Measurements from ENCODE around the gene TMEM39A.
A peak's percentile ranks its signal among the peaks of the same experiment; 100 is the strongest.

Gene TMEM39A, protein sequence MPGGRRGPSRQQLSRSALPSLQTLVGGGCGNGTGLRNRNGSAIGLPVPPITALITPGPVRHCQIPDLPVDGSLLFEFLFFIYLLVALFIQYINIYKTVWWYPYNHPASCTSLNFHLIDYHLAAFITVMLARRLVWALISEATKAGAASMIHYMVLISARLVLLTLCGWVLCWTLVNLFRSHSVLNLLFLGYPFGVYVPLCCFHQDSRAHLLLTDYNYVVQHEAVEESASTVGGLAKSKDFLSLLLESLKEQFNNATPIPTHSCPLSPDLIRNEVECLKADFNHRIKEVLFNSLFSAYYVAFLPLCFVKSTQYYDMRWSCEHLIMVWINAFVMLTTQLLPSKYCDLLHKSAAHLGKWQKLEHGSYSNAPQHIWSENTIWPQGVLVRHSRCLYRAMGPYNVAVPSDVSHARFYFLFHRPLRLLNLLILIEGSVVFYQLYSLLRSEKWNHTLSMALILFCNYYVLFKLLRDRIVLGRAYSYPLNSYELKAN

DNA sequence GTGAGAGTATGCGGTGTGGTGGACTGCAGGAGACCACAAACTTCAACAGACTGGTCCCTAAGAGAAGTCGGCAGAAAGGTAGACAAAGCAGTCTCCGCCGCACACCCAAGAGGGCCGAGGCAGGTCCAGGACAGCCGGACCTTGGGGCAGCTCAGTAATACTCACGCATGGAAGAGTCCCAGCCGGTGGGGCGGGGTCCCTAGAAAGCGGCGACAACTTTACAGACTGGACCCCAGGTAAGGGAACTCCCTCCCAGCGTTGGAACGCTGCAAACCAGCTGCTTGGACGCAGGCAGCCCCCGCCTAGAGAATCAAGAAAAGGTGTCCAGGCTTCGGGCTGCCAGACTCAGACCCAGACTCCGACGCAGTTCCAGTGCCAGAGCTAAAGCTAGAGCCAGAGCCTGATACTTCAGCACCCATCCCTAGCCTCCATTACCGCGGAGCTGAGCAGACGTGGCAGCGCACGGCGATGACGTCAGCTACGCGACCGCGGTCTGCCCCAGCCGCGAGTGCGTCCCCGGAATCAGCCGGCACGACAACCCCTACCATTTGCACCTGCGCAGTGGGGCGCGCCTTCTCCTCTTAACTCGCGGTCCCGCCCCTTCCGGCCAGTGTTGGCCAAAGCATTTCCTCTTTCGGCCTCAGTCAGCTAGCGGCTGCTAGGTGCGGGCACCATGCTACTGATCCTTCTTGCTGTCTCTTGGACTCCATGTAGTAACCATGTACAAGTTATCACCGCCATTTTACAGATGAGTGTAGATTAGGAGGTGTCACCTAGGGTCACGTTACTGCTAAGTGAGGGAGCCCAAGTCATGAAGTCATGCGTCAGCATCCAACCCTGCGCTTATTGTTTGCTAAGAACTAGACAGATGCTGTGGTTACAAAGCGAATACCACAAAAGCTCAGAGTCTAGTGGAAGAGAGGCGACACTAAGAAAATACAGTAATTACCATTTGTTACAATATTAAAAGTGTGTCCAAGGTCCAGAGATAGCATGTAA is at the start of gene TMEM39A:
Gene TMEM39A (minus strand): TSS at position 445 of the 999 bp plus-strand sequence. CDS start 1,541 bp downstream, outside the sequence.
- DNase-seq: peak; percentile 89

DNA sequence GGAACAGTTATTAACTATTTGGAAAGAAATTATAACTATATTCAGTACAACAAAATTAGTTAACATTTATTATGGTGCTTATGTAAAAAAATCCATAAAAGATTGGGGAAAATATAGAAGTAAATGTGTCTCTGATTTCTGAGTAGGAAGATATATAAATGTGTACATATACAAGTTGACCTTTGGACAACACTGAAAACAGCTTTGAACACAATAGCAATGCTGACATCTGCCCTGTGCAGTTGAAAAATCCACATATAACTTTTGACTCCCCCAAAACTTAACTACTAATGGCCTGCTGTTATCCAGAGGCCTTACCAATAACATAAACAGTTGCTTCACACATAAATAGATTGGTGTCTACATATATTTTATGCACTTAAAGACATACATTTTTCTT is 47.3 kb upstream of the TMEM39A start:
- DNase-seq: no peak

DNA sequence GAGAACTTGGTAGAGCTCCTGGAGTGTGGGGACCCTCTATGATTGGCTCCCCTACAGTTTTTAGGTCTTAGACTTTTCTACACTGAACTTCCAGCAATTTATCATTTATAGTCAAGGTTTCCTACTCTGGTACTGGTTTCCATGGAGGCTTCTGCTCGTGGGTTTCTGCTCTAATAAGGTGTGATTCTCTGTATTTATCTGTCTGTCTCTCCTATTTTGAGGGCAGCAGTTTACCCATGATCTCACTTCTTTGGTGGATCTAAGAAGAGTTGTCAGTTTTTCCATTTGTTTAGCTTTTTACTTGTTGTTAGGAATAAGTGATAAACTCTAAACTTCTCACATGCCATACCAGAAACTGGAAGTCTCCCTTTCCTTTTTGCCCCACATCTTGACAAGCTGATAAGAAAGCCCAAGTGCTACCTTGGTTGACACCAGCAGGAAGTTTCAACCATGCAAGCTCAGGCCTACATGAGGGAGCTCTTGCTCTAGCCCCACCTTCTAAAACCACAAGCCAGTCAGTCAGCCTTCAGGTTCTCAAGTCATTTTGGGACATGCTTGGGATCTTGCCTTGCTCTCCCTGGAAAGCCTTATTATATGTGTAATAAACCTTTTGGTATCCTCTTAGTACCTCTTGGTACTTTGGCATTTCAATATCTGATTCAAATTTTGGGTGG is 44.9 kb upstream of the TMEM39A start:
- no peak for DNase-seq

DNA sequence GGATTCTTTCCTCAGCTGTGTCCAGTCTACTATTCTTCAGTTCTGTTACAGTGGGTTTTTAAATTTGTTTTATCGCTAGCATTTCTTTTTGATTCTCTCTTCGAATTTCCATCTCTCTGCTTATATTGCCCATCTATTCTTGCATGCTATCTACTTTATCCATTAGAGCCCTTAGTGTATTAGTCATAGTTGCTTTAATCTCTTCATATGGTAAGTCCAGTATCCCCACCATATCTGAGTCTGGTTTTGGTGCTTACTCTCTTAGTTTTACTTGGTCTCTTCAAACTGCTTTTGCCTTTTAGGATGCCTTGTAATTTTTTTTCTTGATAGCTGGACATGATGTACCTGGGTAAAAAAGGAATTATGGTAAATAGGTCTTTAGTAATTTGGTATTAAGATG is 44.0 kb upstream of the TMEM39A start:
- DNase-seq: no peak

DNA sequence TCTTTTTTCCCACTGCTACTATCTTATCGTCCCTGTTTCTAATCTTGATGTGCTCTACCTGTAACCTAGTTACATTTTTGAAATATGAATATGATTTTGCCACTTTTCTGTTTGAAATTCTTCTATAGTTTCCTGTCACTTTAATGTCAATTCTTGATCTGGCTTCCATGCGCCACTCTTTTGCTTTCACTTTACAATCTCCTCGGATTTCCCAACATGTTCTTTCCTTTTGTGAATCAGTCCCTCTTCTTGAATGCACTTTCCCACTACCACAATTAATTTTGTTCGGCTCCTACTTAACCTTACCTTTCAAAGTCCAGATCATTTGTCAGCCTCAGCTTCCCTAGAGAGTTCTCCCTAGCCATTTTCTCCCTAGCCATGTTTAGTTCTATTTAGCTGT is 43.2 kb upstream of the TMEM39A start:
- DNase-seq: no peak

DNA sequence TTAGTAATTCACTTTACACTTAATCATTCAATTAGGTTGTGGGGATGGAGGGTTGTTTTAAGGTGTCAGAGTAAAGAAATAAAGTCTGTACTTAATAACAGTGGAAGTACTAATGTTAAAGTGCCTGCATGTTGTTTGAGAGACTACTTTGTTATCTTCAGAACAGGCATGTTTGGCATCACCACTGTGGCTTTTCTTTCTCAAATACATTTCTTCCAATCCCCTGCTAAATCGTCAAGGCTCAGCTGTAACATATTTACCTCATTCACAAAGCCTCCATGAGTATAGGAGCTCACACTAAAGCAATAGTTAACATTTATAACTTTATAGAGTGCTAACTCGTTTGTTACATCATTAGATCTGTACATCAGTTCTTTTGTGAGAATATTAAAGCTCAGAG is 37.5 kb upstream of the TMEM39A start:
- no peak for DNase-seq

DNA sequence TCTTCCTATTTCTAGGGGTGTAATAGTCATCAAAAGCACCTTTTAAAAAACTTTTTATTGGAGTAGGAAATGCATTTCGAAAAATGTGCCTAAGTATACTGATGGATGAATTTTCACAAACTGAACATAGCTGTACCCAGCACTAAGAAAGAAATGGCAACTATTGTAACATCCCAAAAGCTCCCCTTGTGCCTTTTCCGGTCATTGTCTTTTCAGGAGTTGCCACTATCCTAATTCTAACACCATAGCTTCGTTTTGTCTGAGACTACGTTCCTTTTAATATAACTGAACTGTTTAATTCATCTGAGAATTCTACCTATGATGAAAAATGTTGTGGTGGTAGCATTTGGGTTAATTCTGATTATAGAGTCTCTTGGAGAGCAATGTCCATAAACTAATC is 36.9 kb upstream of the TMEM39A start:
- no peak for DNase-seq

DNA sequence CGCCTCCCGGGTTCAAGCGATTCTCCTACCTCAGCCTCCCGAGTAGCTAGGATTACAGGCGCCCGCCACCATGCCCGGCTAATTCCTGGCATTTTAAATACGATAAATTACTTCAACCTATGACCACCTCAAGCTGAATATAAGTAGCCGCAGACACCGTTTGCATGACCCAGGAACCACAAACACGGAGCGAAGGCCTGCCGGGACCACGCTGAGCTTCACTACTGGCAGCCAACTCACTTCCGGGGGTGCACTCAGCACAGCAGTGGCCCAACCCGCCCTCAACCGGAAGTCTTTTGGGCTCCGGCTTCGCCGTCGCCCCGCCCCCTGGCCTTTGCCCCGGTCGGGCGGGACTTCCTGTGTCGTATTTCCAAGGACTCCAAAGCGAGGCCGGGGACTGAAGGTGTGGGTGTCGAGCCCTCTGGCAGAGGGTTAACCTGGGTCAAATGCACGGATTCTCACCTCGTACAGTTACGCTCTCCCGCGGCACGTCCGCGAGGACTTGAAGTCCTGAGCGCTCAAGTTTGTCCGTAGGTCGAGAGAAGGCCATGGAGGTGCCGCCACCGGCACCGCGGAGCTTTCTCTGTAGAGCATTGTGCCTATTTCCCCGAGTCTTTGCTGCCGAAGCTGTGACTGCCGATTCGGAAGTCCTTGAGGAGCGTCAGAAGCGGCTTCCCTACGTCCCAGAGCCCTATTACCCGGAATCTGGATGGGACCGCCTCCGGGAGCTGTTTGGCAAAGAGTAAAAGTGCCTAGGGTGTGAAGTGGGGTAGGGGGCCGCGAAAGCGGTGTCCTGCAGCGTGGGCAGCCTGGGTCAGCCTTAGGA is 35.0 kb upstream of the TMEM39A start, which contains the start of gene TIMMDC1:
Gene TIMMDC1 (plus strand): TSS at position 362 of the 826 bp plus-strand sequence. CDS start 187 bp downstream, at position 549.
- peak; percentile 82 for DNase-seq

DNA sequence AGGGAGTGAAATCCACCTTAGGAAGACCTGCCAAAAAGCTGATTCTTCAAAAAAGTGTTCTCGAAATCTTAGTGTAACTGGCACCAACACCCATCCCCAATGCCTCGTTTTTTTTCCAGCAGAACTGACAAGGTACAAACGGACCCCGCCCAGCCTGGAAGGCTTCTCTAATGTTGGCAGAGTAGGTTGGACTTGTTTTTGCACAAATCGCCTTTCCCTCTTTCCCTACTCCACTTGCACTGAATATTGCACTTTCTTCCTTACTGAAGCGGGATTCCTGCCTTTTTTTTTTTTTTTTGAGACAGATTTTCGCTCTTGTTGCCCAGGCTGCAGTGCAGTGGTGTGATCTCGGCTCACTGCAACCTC is 34.4 kb upstream of the TMEM39A start:
- no peak for DNase-seq

DNA sequence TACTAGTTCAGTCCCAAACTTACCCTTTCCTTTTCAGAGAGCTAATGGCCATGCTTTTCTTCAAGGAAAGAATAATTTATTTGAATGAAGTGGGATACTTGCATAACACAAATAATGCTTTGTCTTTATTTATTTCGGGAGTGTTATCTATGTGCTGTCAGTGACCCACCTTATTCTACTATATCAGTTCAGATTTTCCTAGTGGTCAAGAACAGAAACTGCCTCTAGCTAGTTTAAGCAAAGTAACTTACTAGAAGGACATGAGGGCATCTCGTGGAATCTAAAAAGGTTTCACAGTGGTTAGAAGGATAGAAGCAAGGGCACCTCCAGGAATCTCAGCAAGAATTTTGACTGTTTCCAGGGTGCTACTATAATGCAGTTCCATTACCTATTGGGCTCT is 31.2 kb upstream of the TMEM39A start:
- DNase-seq: no peak

DNA sequence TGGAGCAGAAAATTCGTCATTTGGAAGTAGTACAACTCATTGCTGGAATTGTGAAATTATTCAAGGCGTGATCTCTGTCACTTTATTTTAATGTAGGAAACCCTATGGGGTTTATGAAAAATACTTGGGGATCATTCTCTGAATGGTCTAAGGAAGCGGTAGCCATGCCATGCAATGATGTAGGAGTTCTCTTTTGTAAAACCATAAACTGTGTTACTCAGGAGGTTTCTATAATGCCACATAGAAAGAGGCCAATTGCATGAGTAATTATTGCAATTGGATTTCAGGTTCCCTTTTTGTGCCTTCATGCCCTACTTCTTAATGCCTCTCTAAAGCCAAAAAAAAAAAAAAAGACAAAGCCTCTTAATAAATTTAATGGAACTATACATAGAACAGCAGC is 29.4 kb upstream of the TMEM39A start:
- DNase-seq: no peak

DNA sequence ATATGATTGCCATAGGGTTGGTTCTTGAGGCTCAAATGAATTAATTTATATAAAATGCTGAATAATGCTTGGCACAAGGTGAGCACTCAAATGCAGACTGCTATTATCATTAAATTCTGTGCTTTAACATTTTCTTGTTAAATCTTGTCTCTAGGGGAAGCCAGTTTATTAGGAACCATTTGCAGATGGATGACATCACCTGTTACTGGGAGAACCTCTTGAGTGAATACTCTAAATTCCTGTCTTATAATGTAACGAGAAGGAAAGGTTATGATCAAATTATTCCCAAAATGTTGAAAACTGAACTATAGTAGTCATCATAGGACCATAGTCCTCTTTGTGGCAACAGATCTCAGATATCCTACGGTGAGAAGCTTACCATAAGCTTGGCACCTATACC is 28.7 kb upstream of the TMEM39A start:
- DNase-seq: no peak

DNA sequence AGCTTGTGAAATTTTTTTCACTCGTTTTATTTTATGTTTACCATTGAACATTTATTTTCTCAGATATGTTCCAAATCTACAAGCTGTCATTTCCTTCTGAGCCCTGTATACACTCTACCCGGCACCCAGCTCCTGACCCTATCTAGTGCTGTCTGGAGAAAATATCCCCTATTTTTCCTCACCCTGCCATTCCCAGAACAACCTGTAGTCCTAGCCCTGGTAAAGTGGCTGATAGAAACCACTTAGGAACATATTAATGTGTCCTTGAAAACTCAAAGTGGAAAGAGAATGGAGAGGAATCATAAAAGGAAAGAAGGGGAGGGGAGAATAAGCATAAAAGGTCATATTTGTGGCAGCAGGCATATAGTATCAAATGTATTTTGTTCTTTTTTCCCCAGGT is 26.7 kb upstream of the TMEM39A start:
- no peak for DNase-seq

DNA sequence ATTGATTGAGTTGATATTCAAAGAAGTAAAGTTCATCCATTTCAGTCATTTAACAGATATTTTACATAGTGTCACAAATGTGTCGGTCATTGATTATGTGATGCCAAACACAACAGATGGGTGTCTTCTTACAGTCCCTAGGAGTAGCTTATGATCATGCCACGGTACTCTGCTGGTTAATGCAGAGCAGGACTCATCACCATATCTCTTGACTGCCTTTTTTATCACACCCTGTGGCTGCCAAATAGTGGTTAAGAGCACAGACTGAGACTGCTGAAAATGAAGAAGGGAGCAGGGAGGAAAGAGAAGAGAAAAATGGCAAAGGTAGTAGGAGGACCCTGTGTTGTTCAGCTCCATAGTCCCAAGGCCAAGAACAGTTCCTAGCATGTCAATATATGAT is 22.1 kb upstream of the TMEM39A start:
- no peak for DNase-seq

DNA sequence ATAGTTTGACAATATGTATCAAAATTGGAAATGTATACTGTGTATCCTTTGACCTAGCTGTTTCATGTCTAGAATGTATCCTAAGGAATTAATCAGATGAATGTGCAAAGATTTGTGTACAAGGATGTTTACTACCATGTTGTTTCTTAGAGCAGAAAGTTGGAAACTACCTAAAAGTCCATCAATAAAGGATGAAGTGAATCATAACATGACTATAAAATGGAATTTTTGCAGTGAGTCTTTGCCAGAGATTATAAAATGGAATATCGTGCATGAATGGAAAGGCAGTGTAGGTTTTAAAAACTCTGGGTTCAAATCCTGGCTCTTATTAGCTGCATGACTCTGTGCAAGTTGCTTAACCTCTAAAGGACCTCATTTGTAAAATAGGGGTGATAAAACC is 19.7 kb upstream of the TMEM39A start:
- DNase-seq: no peak

DNA sequence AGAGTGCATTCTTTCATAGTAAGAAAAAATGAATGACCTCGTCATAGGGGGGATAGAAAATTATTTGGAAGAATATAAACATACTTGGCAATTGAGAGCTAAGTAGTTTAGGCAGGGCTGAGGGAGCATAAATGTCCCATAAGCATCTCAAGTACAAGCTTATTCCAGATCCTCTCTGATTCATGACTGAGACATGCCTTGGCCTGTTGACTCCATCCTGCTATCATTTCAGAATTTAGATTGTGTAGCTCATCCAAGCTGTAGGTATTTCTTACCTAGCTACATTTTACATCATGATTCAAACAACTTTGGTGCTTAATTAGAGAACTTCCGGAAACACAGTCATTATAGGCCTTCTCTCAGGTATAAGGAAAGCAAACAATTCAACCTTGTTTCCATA is 17.7 kb upstream of the TMEM39A start:
- DNase-seq: no peak

DNA sequence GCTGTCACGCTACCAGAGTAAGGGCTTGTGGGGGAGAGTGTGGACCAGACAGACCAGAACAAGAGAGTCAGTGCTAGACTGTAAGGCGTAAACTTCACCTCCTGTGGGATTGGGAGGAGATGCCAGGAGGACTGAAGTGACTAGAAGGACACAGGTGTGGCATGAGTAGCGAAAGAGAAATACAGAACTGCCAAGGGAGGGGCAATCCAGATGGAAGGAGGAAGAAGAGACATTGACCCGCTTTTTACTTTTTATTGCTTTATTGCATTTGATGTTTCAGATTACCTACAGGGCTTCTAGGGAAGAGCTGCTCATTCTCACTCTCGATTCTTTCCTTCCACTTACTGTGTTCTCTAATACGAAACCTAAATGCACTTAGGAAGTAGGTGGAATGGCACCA is 7.5 kb upstream of the TMEM39A start:
- no peak for DNase-seq

DNA sequence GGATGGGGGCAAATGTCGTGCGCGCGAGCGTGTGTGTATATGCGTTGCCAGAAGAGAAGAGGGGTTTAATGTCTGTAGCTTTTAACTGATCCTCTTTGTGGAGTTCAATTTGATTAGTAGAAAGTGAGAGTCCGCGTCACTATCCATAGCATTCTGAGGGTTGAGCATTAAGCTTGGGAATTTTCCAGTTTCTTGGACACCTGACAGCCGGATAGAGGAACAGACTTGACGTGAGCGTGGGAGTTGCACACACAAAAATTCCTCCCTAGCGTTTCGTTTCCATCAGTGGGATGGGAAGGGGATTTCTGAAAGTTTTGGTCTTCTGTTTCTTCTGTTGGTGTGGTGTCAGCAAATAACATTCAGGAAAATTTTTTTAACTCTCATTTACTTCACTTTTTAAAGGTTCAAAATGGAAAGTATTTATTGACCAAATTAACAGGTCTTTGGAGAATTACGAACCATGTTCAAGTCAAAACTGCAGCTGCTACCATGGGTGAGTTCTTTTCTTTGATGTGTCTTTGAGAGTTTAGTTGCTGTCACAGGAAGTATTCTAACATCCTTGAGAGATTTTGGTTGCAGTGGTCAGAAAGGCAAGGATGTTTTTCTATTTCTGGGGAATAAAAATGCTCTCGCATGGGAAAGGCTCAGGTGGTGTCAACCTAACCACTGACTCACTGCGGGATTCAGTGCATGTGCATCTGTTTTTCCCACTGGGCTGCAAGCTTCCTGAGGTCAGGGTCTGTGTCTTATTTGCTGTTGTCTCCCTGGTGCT is 6.2 kb upstream of the TMEM39A start:
- no peak for DNase-seq

DNA sequence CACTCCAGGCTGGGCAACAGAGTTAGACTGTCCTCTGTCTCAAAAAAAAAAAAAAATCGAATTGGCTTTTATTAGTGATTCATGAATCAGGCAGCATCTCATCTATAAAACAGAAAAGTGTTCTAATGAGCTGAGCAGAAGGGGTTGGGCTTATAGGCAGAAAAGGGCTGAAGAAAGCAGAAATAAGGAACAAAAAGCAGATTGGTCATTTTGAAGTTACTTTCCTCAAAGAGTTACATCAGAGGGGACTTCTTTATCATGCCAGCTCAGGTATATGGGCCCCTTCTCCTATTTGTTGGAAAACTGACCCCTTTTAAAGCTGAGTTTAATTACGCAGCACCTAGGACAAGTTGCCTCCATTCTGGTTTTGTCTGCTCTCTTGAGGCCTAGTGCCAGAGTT is 4.6 kb upstream of the TMEM39A start:
- DNase-seq: no peak

DNA sequence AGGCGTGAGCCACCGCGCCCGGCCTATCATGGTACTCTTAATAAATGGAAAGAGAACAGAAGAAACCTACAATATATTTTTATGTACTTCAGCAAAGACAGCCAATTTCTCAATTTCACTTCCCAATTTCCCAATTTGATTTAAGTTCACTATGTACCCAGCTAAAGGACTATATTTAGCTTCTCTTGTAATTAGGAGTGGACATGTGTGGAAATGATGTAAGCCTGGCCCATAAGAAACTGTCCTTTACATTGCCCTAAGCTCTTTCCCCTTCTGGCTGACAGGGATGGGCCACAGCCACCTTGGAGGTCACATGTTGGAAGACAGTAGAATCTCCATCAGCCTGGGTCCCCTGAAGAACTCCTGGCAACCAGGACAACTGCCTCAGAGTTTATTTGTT is 6.2 kb downstream of the TMEM39A start:
- DNase-seq: no peak

DNA sequence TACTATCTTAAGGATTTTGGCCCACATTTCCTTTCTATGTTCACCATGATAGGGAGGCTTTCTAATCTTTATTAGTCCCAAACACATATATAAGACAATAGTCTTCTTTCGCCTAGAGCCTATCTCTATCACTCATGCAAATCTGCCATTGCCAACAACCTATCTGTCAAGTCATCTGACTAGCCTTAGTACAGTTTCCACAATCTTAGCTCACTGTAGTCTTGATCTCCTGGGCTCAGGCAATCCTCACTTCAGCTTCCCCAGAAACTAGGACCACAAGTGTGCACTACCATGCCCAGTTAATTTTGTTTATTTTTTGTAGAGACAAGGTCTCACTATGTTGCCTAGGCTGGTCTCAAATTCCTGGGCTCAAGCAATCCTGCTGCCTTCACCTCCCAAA is 6.9 kb downstream of the TMEM39A start:
- no peak for DNase-seq
